Adrenal gland (tissue), 12 donors: Measurements from ENCODE around the gene AK5. TPM values are rescaled to one million over a fixed set of nuclear protein-coding genes. Genes with fewer than 3 reads are reported as not detected.
A peak's percentile ranks its signal among the peaks of the same experiment; 100 is the strongest.

ENCODE experiments used
- DNase-seq, 7 donors: peaks; one replicate each; pipeline ENCODE4 v3.0.0-alpha.2; 2019 to 2020
- H3K27ac ChIP-seq, 5 donors: fragments of 200-600 bp; sonication (generic) in 4 of 5; 1 replicate in 3 of 5; 2 replicates in 2 of 5; pipeline versions ENCODE4 v1.5.1 to v1.8.0; 2016 to 2020; ENCODE audit warnings: mild to moderate bottlenecking in 1 of 5
- H3K27me3 ChIP-seq: fragments of 200-600 bp; 2 replicates; pipeline ENCODE4 v1.8.0; 2021
- H3K36me3 ChIP-seq, 2 donors: fragments of 200-600 bp; replicated peaks in 1 of 2; 1 replicate in 1 of 2; 2 replicates in 1 of 2; pipeline versions ENCODE4 v1.5.1 to v1.8.0; 2018 to 2022
- H3K4me1 ChIP-seq, 2 donors: fragments of 200-600 bp; replicated peaks in 1 of 2; 1 replicate in 1 of 2; 2 replicates in 1 of 2; pipeline versions ENCODE4 v1.5.1 to v1.8.0; 2018 to 2021
- H3K4me3 ChIP-seq, 4 donors: fragments of 200-600 bp; sonication (generic) in 3 of 4; one replicate each; pipeline ENCODE4 v1.5.1; 2016 to 2018
- H3K9me3 ChIP-seq, 3 donors: fragments of 200-600 bp; sonication (generic) in 1 of 3; replicated peaks in 1 of 3; 1 replicate in 2 of 3; 2 replicates in 1 of 3; pipeline versions ENCODE4 v1.5.1 to v1.8.0; 2016 to 2021
- CTCF ChIP-seq, 6 experiments: fragments of 450-650 bp in 4 of 6; fragments of 200-600 bp in 2 of 6; sonication (generic) in 1 of 6; IDR thresholded peaks; 1 replicate in 5 of 6; 2 replicates in 1 of 6; pipeline versions ENCODE4 v1.5.1 to v1.8.0; 2016 to 2021; ENCODE audit warnings: antibody characterized with exemption in 6 of 6, mild to moderate bottlenecking in 2 of 6, moderate library complexity in 1 of 6
- POLR2A ChIP-seq, 2 donors: fragments of 450-650 bp; IDR thresholded peaks; one replicate each; pipeline ENCODE4 v1.6.1; 2017; ENCODE audit warnings: antibody characterized with exemption in 2 of 2, mild to moderate bottlenecking in 2 of 2, moderate library complexity in 1 of 2
- WGBS, 4 donors: extraction: QIAGEN DNeasy Blood & Tissue Kit in 2 of 4; methylation state at CpG; one replicate each; pipeline versions ENCODE4 v1.1.5 to v1.1.7; 2013 to 2017; 5-methylcytosine and 5-hydroxymethylcytosine counted together
- intact Hi-C, 2 donors: fragments of 100-400 bp; cut with DNase I; formaldehyde crosslinking; loops; one replicate each; pipeline versions ENCODE4 v1.14.1 to v1.15.0; 2022 to 2023
- polyA plus RNA-seq, 3 donors: library from polyadenylated mRNA; stranded (reverse); fragments of 200-250 nt in 2 of 3; fragments of 350-450 nt in 1 of 3; fragmentation: Illumina TruSeq in 1 of 3; extraction: RNeasy Lipid Tissue Mini Kit (QIAGEN cat#74804) in 1 of 3; gene quantifications; one replicate each; pipeline ENCODE4 v1.2.3, GENCODE V29; 2013 to 2014
- total RNA-seq, 9 donors: library from RNA; depleted of rRNA in 4 of 9; stranded (reverse); fragments of >200 nt in 4 of 9; fragments of 120-200 nt in 1 of 9; fragmentation: NEBNext Ultra II Directional in 1 of 9; extraction: Animal tissue kit (Norgen Biotek cat#: 25700) in 1 of 9; gene quantifications; one replicate each; pipeline versions ENCODE4 v1.1.0 to v1.2.4, GENCODE V29; 2013 to 2023
- donor health status: healthy with polysubstance abuse.
- donor health status: Bipolar disorder and iron deficiency.
- donor health status: DM: yes; HTN: yes; CAD: no.
- donor health status: DM: no; HTN: no; CAD: no.
- donor health status: DM: no; HTN: no; CAD: no.
- donor health status: DM: yes; HTN: yes; CAD: no.

Gene AK5
- total and polyA plus RNA-seq, 12 donors: 0.34 to 2.3 (median 1.1) TPM; not detected in 4

- intact Hi-C loops: no loop called here
- peaks cover 0 to 6% (median 3%) of the 10 kb centered on the region in 3 donors for H3K9me3 ChIP-seq
- no peak for TF ChIP-seq POLR2A (IDR thresholded peaks at IDR 0.05)
- TF ChIP-seq CTCF (IDR thresholded peaks at IDR 0.05): no peak
Measured at GRCh38 chr1:77424236-77424635, 142.4 kb downstream of the AK5 start.

GRCh38 chr1:77428068-77428467 lies 146.2 kb downstream of the AK5 start:
- TF ChIP-seq POLR2A (IDR thresholded peaks at IDR 0.05) (no peak), CTCF (IDR thresholded peaks at IDR 0.05) (no peak)
- Histone ChIP-seq H3K27me3 (no peaks in the 10 kb centered on the region), H3K36me3 (no peaks in the 10 kb centered on the region), H3K4me3 (no peak overlapping the region), H3K9me3 (peaks cover 0 to 6% (median 3%) of the 10 kb centered on the region in 3 donors), H3K27ac (no peak overlapping the region), H3K4me1 (no peaks in the 10 kb centered on the region)
- WGBS, 4 donors: 85 to 100% (median 89%) methylated on average over 1 of the region's 1 CpG
- DNase-seq: no peak
- intact Hi-C loops: no loop called here

More at GRCh38 chr1:77424236-77424635, 142.4 kb downstream of the AK5 start:
- no peak overlapping the region for H3K4me3 ChIP-seq
- H3K27ac ChIP-seq: no peak overlapping the region
- no peaks in the 10 kb centered on the region for H3K27me3 ChIP-seq
- H3K4me1 ChIP-seq: no peaks in the 10 kb centered on the region
- no peaks in the 10 kb centered on the region for H3K36me3 ChIP-seq
- DNase-seq: peak in 1 of 7 donors; percentile 9

GRCh38 chr1:77430966-77431690 lies 149.3 kb downstream of the AK5 start:
- no peak overlapping the region for H3K4me3 ChIP-seq
- H3K27ac ChIP-seq: no peak overlapping the region
- no peak for DNase-seq
- TF ChIP-seq CTCF (IDR thresholded peaks at IDR 0.05) (no peak), POLR2A (IDR thresholded peaks at IDR 0.05) (no peak)
- H3K4me1 ChIP-seq: no peaks in the 10 kb centered on the region
- intact Hi-C loops: no loop called here
- 62 to 80% (median 70%) methylated on average over 4 of the region's 4 CpGs for WGBS, 4 donors
- no peaks in the 10 kb centered on the region for H3K27me3 ChIP-seq
- H3K9me3 ChIP-seq: peaks cover 0 to 6% (median 3%) of the 10 kb centered on the region in 3 donors
- no peaks in the 10 kb centered on the region for H3K36me3 ChIP-seq

GRCh38 chr1:77433934-77434333 lies 152.1 kb downstream of the AK5 start:
- WGBS, 4 donors: 93 to 95% (median 94%) methylated on average over 3 of the region's 3 CpGs

More at GRCh38 chr1:77433934-77434333, 152.1 kb downstream of the AK5 start:
- no peak for DNase-seq
- intact Hi-C loops: no loop called here
- Histone ChIP-seq H3K27ac (no peak overlapping the region), H3K36me3 (no peaks in the 10 kb centered on the region), H3K27me3 (no peaks in the 10 kb centered on the region), H3K4me3 (no peak overlapping the region), H3K9me3 (no peaks in the 10 kb centered on the region), H3K4me1 (peaks cover 0 to 11% of the 10 kb centered on the region in 2 donors)
- no peak for TF ChIP-seq POLR2A (IDR thresholded peaks at IDR 0.05)
- no peak for TF ChIP-seq CTCF (IDR thresholded peaks at IDR 0.05)
